ENCODE data around the gene ANKZF1. TPM values are rescaled to one million over a fixed set of nuclear protein-coding genes. Genes with fewer than 3 reads are reported as not detected.
A peak's percentile ranks its signal among the peaks of the same experiment; 100 is the strongest.

ANKZF1 gene
- total RNA-seq, 5 donors from 2014 or later (not counting 1 experiment from before 2014, with no cell fraction given) = 119 to 220 (median 194) TPM

DNA sequence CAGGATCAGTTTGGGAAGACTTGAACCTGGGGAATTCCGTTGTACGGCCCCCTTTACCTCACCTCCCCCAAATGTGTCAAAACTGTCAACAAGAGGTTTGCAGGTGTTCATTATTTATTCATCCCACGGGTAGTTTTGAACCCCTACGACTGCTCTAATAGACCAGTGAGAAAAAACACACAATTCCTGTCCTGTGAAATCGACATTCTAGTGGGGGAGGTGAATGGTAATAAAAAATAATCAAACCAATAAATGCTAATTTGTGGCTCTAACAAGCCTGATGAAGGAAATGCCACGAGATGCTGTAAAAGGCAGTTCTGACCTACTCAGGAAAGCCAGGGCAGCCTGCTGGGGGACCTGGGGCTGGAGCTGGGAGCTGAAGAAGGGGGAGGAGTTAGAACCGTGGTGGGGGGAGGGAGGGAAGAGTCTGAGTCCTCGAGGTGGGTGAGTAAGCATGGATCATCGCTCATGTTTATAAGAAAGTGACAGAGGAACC lies 49.1 kb downstream of the ANKZF1 start:
- peak overlapping the region; percentile 77 to 98 (median 85) for H3K4me3 Mint-ChIP-seq
- no peak for DNase-seq
- peak overlapping the region; percentile 92 to 99 for H3K27ac Mint-ChIP-seq
- peaks cover 19% of the 10 kb centered on the region for H3K36me3 Mint-ChIP-seq
- H3K27me3 ChIP-seq (replicated peaks in 1 of 2; ENCODE audit: control insufficient read depth in 2 of 2, extremely low read depth in 1 of 2, insufficient read depth in 2 of 2, low read length in 1 of 2) = no peaks in the 10 kb centered on the region
- ChIA-PET POLR2A (interaction anchor here (0.5 to 2.4 kb wide), 9 partner anchors 16 to 49 kb away, joined by 3 to 14 read pairs (median 4); partner anchors contain the start of genes TUBA4A (in 2 of the 2), ANKZF1 (in 1 of the 2) and ATG9A (in 1 of the 2)), CTCF (interaction anchor here (0.6 to 10.3 kb wide), 16 partner anchors 12 to 264 kb away, joined by 3 to 116 read pairs (median 5); partner anchors contain the start of genes ANKZF1 (in 1 of the 2), ATG9A (in 1 of the 2), CNPPD1 (in 1 of the 2) and NHEJ1 (in 1 of the 2))
- no peaks in the 10 kb centered on the region for H3K9me3 ChIP-seq
- peaks cover 11 to 42% of the 10 kb centered on the region in 2 experiments for H3K4me1 ChIP-seq (ENCODE audit: control insufficient read depth in 1 of 2, extremely low read depth in 1 of 2, insufficient read depth in 2 of 2, low read length in 2 of 2)
- H3K4me3 ChIP-seq (ENCODE audit: control insufficient read depth in 1 of 2, extremely low read depth in 1 of 2, low read length in 1 of 2) = peak overlapping the region; percentile 55 to 72
- no peak for ATAC-seq (replicated peaks in 1 of 4)
- H3K4me1 Mint-ChIP-seq = peaks cover 43 to 54% (median 48%) of the 10 kb centered on the region in 3 donors
- H3K27ac ChIP-seq (ENCODE audit: low read length) = peak overlapping the region; percentile 100
- H3K9me3 Mint-ChIP-seq = no peaks in the 10 kb centered on the region
- peaks cover 16 to 34% of the 10 kb centered on the region in 2 donors for H3K36me3 ChIP-seq (ENCODE audit: control insufficient read depth in 2 of 2, extremely low read depth in 1 of 2, insufficient read depth in 1 of 2, low read length in 1 of 2)
- H3K27me3 Mint-ChIP-seq = no peaks in the 10 kb centered on the region
- 0% methylated on average over 1 of the region's 9 CpGs for WGBS (ENCODE audit: insufficient coverage)

DNA sequence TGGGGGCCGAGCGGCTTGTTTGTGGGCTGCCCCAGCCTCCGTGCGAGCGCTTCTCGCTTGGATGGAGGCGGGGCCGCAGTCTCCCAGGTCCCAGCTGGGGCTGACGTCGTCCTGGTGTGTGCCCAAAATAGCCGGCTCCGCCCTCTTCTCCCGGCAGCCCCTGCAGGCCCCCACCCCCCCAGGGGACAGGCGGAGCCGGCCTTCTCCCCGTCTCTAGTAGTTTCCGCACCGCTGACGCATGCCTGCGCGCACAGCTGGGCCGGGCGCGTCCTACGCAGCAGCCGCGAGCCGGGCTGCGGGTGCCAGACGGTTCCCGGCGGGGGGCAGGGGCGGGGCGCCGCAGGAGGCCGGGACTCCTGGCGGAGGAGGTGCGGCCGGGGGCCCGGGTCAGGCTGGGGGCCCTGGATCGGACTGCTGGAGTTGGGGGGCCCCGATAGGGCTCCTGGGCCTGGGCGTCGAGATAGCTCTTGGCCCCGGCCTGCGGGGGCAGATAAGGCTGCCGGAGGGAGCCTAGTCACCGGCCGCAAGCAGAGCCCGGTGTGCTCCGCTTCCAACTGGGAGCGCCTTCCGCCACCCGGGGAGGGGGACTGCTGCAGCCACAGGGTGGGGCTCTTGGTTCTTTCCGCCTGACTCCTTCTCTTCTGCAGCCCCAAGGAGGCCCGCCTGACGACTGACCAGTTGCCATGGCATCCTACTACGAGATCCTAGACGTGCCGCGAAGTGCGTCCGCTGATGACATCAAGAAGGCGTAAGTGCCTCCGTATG lies 49.7 kb downstream of the ANKZF1 start, which contains the start of gene DNAJB2:
Gene DNAJB2 (plus strand): TSS at position 216 of the 765 bp plus-strand sequence. CDS start 468 bp downstream, at position 684.
- H3K9me3 ChIP-seq = no peaks in the 10 kb centered on the region
- under 1% methylated on average over 65 of the region's 65 CpGs for WGBS (ENCODE audit: insufficient coverage)
- ChIA-PET CTCF (interaction anchor here (0.7 to 10.3 kb wide), 13 partner anchors 11 to 120 kb away, joined by 3 to 116 read pairs (median 4); partner anchors contain the start of genes ANKZF1 (in 1 of the 2), ATG9A (in 1 of the 2), CNPPD1 (in 1 of the 2) and NHEJ1 (in 1 of the 2)), POLR2A (interaction anchor here (0.8 to 2.4 kb wide), 9 partner anchors 15 to 50 kb away, joined by 3 to 14 read pairs (median 4); partner anchors contain the start of genes ANKZF1 (in 1 of the 2), ATG9A (in 1 of the 2) and TUBA4A (in 1 of the 2))
- H3K4me1 ChIP-seq (ENCODE audit: control insufficient read depth in 1 of 2, extremely low read depth in 1 of 2, insufficient read depth in 2 of 2, low read length in 2 of 2) = peaks cover 11 to 42% of the 10 kb centered on the region in 2 experiments
- H3K4me3 ChIP-seq (ENCODE audit: control insufficient read depth in 1 of 2, extremely low read depth in 1 of 2, low read length in 1 of 2) = peak within 1 kb of the TSS; percentile 76 to 93
- H3K27me3 Mint-ChIP-seq = no peaks in the 10 kb centered on the region
- H3K4me1 Mint-ChIP-seq = peaks cover 43 to 54% (median 49%) of the 10 kb centered on the region in 3 donors
- H3K27ac ChIP-seq (ENCODE audit: low read length) = peak within 1 kb of the TSS; percentile 100
- ATAC-seq (replicated peaks in 1 of 4) (peak; percentile 82 to 93 (median 92)), DNase-seq (peak; percentile 91 to 100 (median 99))
- no peaks in the 10 kb centered on the region for H3K27me3 ChIP-seq (replicated peaks in 1 of 2; ENCODE audit: control insufficient read depth in 2 of 2, extremely low read depth in 1 of 2, insufficient read depth in 2 of 2, low read length in 1 of 2)
- H3K4me3 Mint-ChIP-seq = peak within 1 kb of the TSS; percentile 85 to 98 (median 97)
- peaks cover 18 to 41% of the 10 kb centered on the region in 2 donors for H3K36me3 ChIP-seq (ENCODE audit: control insufficient read depth in 2 of 2, extremely low read depth in 1 of 2, insufficient read depth in 1 of 2, low read length in 1 of 2)
- H3K9me3 Mint-ChIP-seq = no peaks in the 10 kb centered on the region
- peak within 1 kb of the TSS; percentile 99 for H3K27ac Mint-ChIP-seq
- peaks cover 21% of the 10 kb centered on the region for H3K36me3 Mint-ChIP-seq

DNA sequence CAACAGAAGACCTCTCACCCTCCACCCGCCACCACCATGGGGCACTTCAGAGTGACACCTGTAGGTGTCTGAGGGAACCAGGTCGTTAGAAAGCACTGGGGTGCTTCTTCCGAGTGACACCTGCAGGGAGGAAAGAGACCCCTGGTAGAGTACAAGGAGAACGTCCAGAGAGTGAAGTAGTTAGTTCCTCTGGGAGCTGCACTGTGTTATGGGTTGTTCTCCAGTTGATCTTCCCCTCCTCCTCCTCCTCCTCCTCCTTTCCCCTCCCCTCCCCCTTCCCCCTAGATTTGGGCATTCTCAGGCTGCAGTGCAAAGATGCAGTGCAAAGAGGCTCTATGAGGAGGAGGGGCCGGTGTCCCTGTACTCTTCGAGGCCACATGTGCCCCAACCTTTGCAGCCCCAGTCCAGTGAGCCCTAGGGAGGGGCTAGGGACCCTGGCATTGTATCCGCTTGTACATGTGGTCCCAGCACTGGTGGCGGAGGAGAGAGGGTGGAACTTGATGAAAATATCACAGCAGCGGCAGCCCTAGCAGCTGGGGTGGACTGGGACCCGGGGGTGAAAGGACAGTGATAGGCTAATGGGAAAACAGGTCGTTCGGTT lies 50.4 kb downstream of the ANKZF1 start:
- DNase-seq = peak in 2 of 35 experiments; percentile 89 to 91
- POLR2A ChIA-PET = interaction anchor here in 1 of 2 donors (0.6 to 2.4 kb wide), 6 partner anchors 26 to 1059 kb away, joined by 3 to 14 read pairs (median 4); partner anchors contain the start of genes GLB1L, STK16, TUBA4A and TUBA4B

DNA sequence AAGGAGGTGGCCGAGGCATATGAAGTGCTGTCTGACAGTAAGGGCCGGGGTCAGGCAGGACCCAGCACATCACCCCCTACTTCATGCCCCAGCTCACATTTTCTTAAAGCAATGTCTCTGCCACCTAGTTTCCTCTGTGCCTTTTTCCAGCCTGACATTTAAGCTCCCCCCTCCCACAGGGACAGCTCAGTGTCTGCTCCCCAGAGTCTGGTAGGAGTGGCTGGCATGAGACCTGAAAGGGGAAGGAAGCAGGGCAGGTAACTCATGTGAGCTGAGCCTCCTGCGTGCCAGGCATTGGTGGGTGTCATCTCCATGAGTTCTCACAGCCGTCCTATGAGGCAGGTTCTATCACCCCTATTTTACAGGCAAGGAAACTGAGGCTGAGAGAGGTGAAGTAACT lies 51.0 kb downstream of the ANKZF1 start:
- H3K4me3 Mint-ChIP-seq = peak overlapping the region; percentile 85 to 98 (median 97)
- H3K27me3 Mint-ChIP-seq = no peaks in the 10 kb centered on the region
- ChIA-PET POLR2A (interaction anchor here (0.6 to 2.4 kb wide), 5 partner anchors 11 to 36 kb away, joined by 3 to 14 read pairs (median 7); partner anchors contain the start of genes GLB1L (in 1 of the 2), STK16 (in 1 of the 2), TUBA4A (in 1 of the 2) and TUBA4B (in 1 of the 2)), CTCF (interaction anchor here (0.5 to 10.3 kb wide), 7 partner anchors 11 to 301 kb away, joined by 3 to 116 read pairs (median 6); partner anchors contain the start of gene TUBA4A (in 1 of the 2))
- Histone ChIP-seq H3K27ac (ENCODE audit: low read length) (peak overlapping the region; percentile 100), H3K9me3 (no peaks in the 10 kb centered on the region), H3K4me1 (ENCODE audit: control insufficient read depth in 1 of 2, extremely low read depth in 1 of 2, insufficient read depth in 2 of 2, low read length in 2 of 2) (peaks cover 11 to 43% of the 10 kb centered on the region in 2 experiments), H3K36me3 (ENCODE audit: control insufficient read depth in 2 of 2, extremely low read depth in 1 of 2, insufficient read depth in 1 of 2, low read length in 1 of 2) (peaks cover 23 to 54% of the 10 kb centered on the region in 2 donors), H3K4me3 (ENCODE audit: control insufficient read depth in 1 of 2, extremely low read depth in 1 of 2, low read length in 1 of 2) (no peak overlapping the region), H3K27me3 (replicated peaks in 1 of 2; ENCODE audit: control insufficient read depth in 2 of 2, extremely low read depth in 1 of 2, insufficient read depth in 2 of 2, low read length in 1 of 2) (no peaks in the 10 kb centered on the region)
- no CpG with 5 or more reads among the region's 4 CpGs for WGBS (ENCODE audit: insufficient coverage)
- H3K36me3 Mint-ChIP-seq = peaks cover 25% of the 10 kb centered on the region
- no peaks in the 10 kb centered on the region for H3K9me3 Mint-ChIP-seq
- no peak for DNase-seq
- ATAC-seq (replicated peaks in 1 of 4) = no peak
- H3K4me1 Mint-ChIP-seq = peaks cover 47 to 59% (median 52%) of the 10 kb centered on the region in 3 donors
- H3K27ac Mint-ChIP-seq = peak overlapping the region; percentile 39 to 46

More for the DNA sequence above, 50.4 kb downstream of the ANKZF1 start:
- 76% methylated on average over 4 of the region's 12 CpGs for WGBS (ENCODE audit: insufficient coverage)
- H3K36me3 ChIP-seq (ENCODE audit: control insufficient read depth in 2 of 2, extremely low read depth in 1 of 2, insufficient read depth in 1 of 2, low read length in 1 of 2) = peaks cover 23 to 47% of the 10 kb centered on the region in 2 donors
- H3K27ac Mint-ChIP-seq = peak overlapping the region; percentile 99
- H3K27ac ChIP-seq (ENCODE audit: low read length) = peak overlapping the region; percentile 100
- H3K9me3 ChIP-seq = no peaks in the 10 kb centered on the region
- H3K4me3 Mint-ChIP-seq = peak overlapping the region; percentile 85 to 98 (median 97)
- H3K27me3 ChIP-seq (replicated peaks in 1 of 2; ENCODE audit: control insufficient read depth in 2 of 2, extremely low read depth in 1 of 2, insufficient read depth in 2 of 2, low read length in 1 of 2) = no peaks in the 10 kb centered on the region
- H3K9me3 Mint-ChIP-seq = no peaks in the 10 kb centered on the region
- CTCF ChIA-PET = interaction anchor here (0.9 to 10.3 kb wide), 8 partner anchors 12 to 121 kb away, joined by 3 to 116 read pairs (median 6); partner anchors contain the start of genes ANKZF1 (in 1 of the 2), ATG9A (in 1 of the 2), NHEJ1 (in 1 of the 2) and TUBA4A (in 1 of the 2)
- peaks cover 43 to 54% (median 49%) of the 10 kb centered on the region in 3 donors for H3K4me1 Mint-ChIP-seq
- peaks cover 11 to 42% of the 10 kb centered on the region in 2 experiments for H3K4me1 ChIP-seq (ENCODE audit: control insufficient read depth in 1 of 2, extremely low read depth in 1 of 2, insufficient read depth in 2 of 2, low read length in 2 of 2)
- peak overlapping the region; percentile 76 to 93 for H3K4me3 ChIP-seq (ENCODE audit: control insufficient read depth in 1 of 2, extremely low read depth in 1 of 2, low read length in 1 of 2)
- peaks cover 21% of the 10 kb centered on the region for H3K36me3 Mint-ChIP-seq
- no peaks in the 10 kb centered on the region for H3K27me3 Mint-ChIP-seq
- ATAC-seq (replicated peaks in 1 of 4) = peak in 2 of 4 experiments; percentile 49 to 56

DNA sequence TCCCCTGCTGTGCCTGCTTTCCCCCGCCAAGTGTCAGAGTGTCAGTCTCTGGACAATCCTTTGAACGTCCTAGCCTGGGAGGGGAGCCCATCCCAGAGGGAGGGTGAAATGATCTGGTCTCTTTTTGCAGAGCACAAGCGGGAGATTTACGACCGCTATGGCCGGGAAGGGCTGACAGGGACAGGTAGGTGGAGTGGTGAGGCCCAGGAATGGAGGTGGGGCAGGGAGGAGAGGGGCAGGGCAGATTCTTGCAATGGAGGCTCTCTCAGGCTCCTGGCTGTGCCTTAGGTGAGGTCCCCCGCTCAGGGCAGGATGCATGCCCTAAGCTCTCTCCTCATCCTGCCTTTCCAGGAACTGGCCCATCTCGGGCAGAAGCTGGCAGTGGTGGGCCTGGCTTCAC lies 52.0 kb downstream of the ANKZF1 start:
- no peaks in the 10 kb centered on the region for H3K27me3 ChIP-seq (replicated peaks in 1 of 2; ENCODE audit: control insufficient read depth in 2 of 2, extremely low read depth in 1 of 2, insufficient read depth in 2 of 2, low read length in 1 of 2)
- Mint-ChIP-seq H3K4me3 (peak overlapping the region in 1 of 3 donors; percentile 85), H3K9me3 (no peaks in the 10 kb centered on the region), H3K36me3 (peaks cover 25% of the 10 kb centered on the region), H3K27ac (peak overlapping the region in 1 of 2 donors; percentile 22), H3K4me1 (peaks cover 47 to 59% (median 52%) of the 10 kb centered on the region in 3 donors), H3K27me3 (no peaks in the 10 kb centered on the region)
- no peak for DNase-seq
- no peak overlapping the region for H3K27ac ChIP-seq (ENCODE audit: low read length)
- ATAC-seq (replicated peaks in 1 of 4) = no peak
- no peak overlapping the region for H3K4me3 ChIP-seq (ENCODE audit: control insufficient read depth in 1 of 2, extremely low read depth in 1 of 2, low read length in 1 of 2)
- H3K9me3 ChIP-seq = no peaks in the 10 kb centered on the region
- WGBS (ENCODE audit: insufficient coverage) = 83% methylated on average over 5 of the region's 8 CpGs
- H3K4me1 ChIP-seq (ENCODE audit: control insufficient read depth in 1 of 2, extremely low read depth in 1 of 2, insufficient read depth in 2 of 2, low read length in 2 of 2) = peaks cover 11 to 45% of the 10 kb centered on the region in 2 experiments
- CTCF ChIA-PET = interaction anchor here (0.8 to 10.3 kb wide), 5 partner anchors 11 to 27 kb away, joined by 3 to 116 read pairs (median 9); partner anchors contain the start of gene TUBA4A (in 1 of the 2)
- POLR2A ChIA-PET = interaction anchor here (0.5 to 1.2 kb wide), 2 partner anchors 10 to 37 kb away, joined by 3 to 5 read pairs; no protein-coding TSS in a partner anchor
- peaks cover 23 to 61% of the 10 kb centered on the region in 2 donors for H3K36me3 ChIP-seq (ENCODE audit: control insufficient read depth in 2 of 2, extremely low read depth in 1 of 2, insufficient read depth in 1 of 2, low read length in 1 of 2)
